HCT116 (cell line): ENCODE measurements around the gene PRKG1. TPM values are rescaled to one million over a fixed set of nuclear protein-coding genes. Genes with fewer than 3 reads are reported as not detected.
A peak's percentile ranks its signal among the peaks of the same experiment; 100 is the strongest.

Source experiments
- ATAC-seq: fragments of 200-7000 bp; cut with Tn5 transposase; 2 replicates; pipeline ENCODE4 v1.9.1; 2020; ENCODE audit warnings: mild to moderate bottlenecking, moderate library complexity
- Bru-seq: library from RNA; stranded (reverse); fragments of 400-500 nt; gene quantifications from one replicate; lab custom pipeline; 2021; lab: Mats Ljungman, UMichigan
- BruChase-seq, 2 experiments: library from RNA; stranded (reverse); fragments of 400-500 nt; gene quantifications; one replicate each; lab custom pipeline; 2021; lab: Mats Ljungman, UMichigan
- BruUV-seq: library from RNA; stranded (reverse); fragments of 400-500 nt; replicated peaks from 2 replicates; lab custom pipeline; 2021; lab: Mats Ljungman, UMichigan
- CTCF ChIA-PET: fragments of 300-600 bp; sonication (Branson Sonifier 250); formaldehyde crosslinking; loops from one replicate; lab custom pipeline; 2021; ENCODE audit warnings: antibody characterized with exemption; lab: Charles Lee
- POLR2A ChIA-PET: fragments of 300-600, 350-600 bp; sonication (Branson Sonifier 250); formaldehyde crosslinking; loops from one replicate; lab custom pipeline; 2021; ENCODE audit warnings: antibody characterized with exemption; lab: Charles Lee
- RAD21 ChIA-PET, 2 experiments: fragments of 300-600 bp; sonication (Branson Sonifier 250); formaldehyde crosslinking; loops; one replicate each; lab custom pipeline; 2023; ENCODE audit warnings: low total read pairs in 2 of 2; ENCODE audit not compliant: uncharacterized antibody in 2 of 2, unreplicated experiment in 2 of 2, low non-redundant PET in 1 of 2; lab: Charles Lee
- DNase-seq: peaks from one replicate; pipeline ENCODE4 v3.0.0-alpha.2; 2010; ENCODE audit warnings: low read depth, low spot score
- H2AFZ ChIP-seq: fragments of 200-600 bp; shearing (Covaris generic), sonication (generic); 2 replicates; pipeline ENCODE4 v1.6.1; 2017; ENCODE audit warnings: low read depth, mixed run types, mixed read lengths, antibody characterized with exemption, low read length; ENCODE audit not compliant: poor library complexity, severe bottlenecking
- H3K27ac ChIP-seq: 2 replicates; pipeline ENCODE4 v1.5.1; 2012; ENCODE audit warnings: low read depth, low read length
- H3K27me3 ChIP-seq: fragments of 200-600 bp; sonication (generic); 2 replicates; pipeline ENCODE4 v1.6.1; 2016; ENCODE audit warnings: mixed run types, low read length, mixed read lengths; ENCODE audit not compliant: insufficient read depth
- H3K36me3 ChIP-seq, 2 experiments: fragments of 200-500 bp in 1 of 2; fragments of 200-600 bp in 1 of 2; sonication (Bioruptor generic) in 1 of 2; sonication (generic) in 1 of 2; 2 replicates each; pipeline versions ENCODE4 v1.5.1 to v1.6.1; 2014 to 2016; ENCODE audit warnings: low read length in 2 of 2, inconsistent platforms in 1 of 2, mixed read lengths in 1 of 2, mixed run types in 1 of 2; ENCODE audit not compliant: insufficient read depth in 2 of 2, control insufficient read depth in 1 of 2
- H3K4me1 ChIP-seq, 2 experiments: fragments of 200-600 bp in 1 of 2; sonication (generic) in 1 of 2; 2 replicates each; pipeline versions ENCODE4 v1.5.1 to v1.6.1; 2012 to 2017; ENCODE audit warnings: low read length in 2 of 2, inconsistent platforms in 1 of 2, mild to moderate bottlenecking in 1 of 2, mixed read lengths in 1 of 2, mixed run types in 1 of 2, moderate library complexity in 1 of 2; ENCODE audit not compliant: insufficient read depth in 2 of 2, control insufficient read depth in 1 of 2
- H3K4me2 ChIP-seq: fragments of 200-600 bp; sonication (generic); 2 replicates; pipeline ENCODE4 v1.6.1; 2017; ENCODE audit warnings: mixed run types, low read length, mixed read lengths
- H3K4me3 ChIP-seq, 2 experiments: fragments of 200-600 bp in 1 of 2; sonication (generic) in 1 of 2; replicated peaks in 1 of 2; 2 replicates each; pipeline ENCODE4 v1.5.1; 2011 to 2016; ENCODE audit warnings: low read length in 2 of 2, control low read depth in 1 of 2, low read depth in 1 of 2, mild to moderate bottlenecking in 1 of 2, mixed read lengths in 1 of 2, mixed run types in 1 of 2
- H3K79me2 ChIP-seq: fragments of 200-600 bp; sonication (generic); 2 replicates; pipeline ENCODE4 v1.6.1; 2017; ENCODE audit warnings: mild to moderate bottlenecking, mixed run types, low read length, moderate library complexity, mixed read lengths; ENCODE audit not compliant: insufficient read depth
- H3K9ac ChIP-seq: fragments of 200-600 bp; sonication (generic); 2 replicates; pipeline ENCODE4 v1.6.1; 2016; ENCODE audit warnings: low read length, mixed read lengths
- H3K9me2 ChIP-seq: fragments of 200-600 bp; sonication (generic), shearing (Covaris generic); 2 replicates; pipeline ENCODE4 v1.6.1; 2017; ENCODE audit warnings: mixed run types, mild to moderate bottlenecking, moderate library complexity; ENCODE audit not compliant: insufficient read depth
- H3K9me3 ChIP-seq, 2 experiments: fragments of 200-500 bp in 1 of 2; fragments of 200-600 bp in 1 of 2; sonication (Bioruptor generic) in 1 of 2; sonication (generic) in 1 of 2; 2 replicates each; pipeline ENCODE4 v1.6.1; 2014 to 2017; ENCODE audit warnings: low read length in 2 of 2, mixed read lengths in 2 of 2, inconsistent platforms in 1 of 2, low read depth in 1 of 2, mild to moderate bottlenecking in 1 of 2, mixed run types in 1 of 2, moderate library complexity in 1 of 2; ENCODE audit not compliant: control insufficient read depth in 1 of 2, insufficient read depth in 1 of 2
- H4K20me1 ChIP-seq: fragments of 200-600 bp; sonication (generic), shearing (Covaris generic); 2 replicates; pipeline ENCODE4 v1.6.1; 2017; ENCODE audit warnings: mixed run types, mild to moderate bottlenecking, moderate library complexity; ENCODE audit not compliant: insufficient read depth
- EZH2 ChIP-seq: fragments of 200-600 bp; sonication (generic); IDR thresholded peaks from 2 replicates; pipeline ENCODE4 v1.6.1; 2017; ENCODE audit warnings: antibody characterized with exemption, mixed run types
- ZFX ChIP-seq: fragments of 450-650 bp; IDR thresholded peaks from 2 replicates; pipeline ENCODE4 v1.6.1; 2017
- intact Hi-C: fragments of 100-400 bp; cut with micrococcal nuclease; formaldehyde crosslinking; loops from 2 replicates; pipeline ENCODE4 v1.10.0; 2022
- long read RNA-seq: library from polyadenylated mRNA; unstranded; transcript quantifications from one replicate; pipeline ENCODE4 v2.0.0, GENCODE V29; 2021; ENCODE audit not compliant: unreplicated experiment
- polyA plus RNA-seq: library from polyadenylated mRNA; unstranded; fragments of >200 nt; gene quantifications from 2 replicates; pipeline ENCODE4 v1.2.1, GENCODE V29; 2012; ENCODE audit warnings: missing spikeins
- total RNA-seq: library from RNA; stranded (reverse); gene quantifications from one replicate; pipeline ENCODE4 v1.2.1, GENCODE V29; 2021; ENCODE audit not compliant: unreplicated experiment
- TF ChIP-seq, protein P1 (sequence below): IDR thresholded peaks from 2 replicates; pipeline ENCODE4 v1.6.1; 2012; ENCODE audit warnings: low read depth

PRKG1 gene
- total RNA-seq (1.4 TPM), Bru-seq, nascent RNA (percentile 27 among the genes with signal in this experiment), BruChase-seq, experiment 1, labeled RNA remaining after a 6-hour chase (percentile 26 among the genes with signal in this experiment), BruChase-seq, experiment 2, labeled RNA remaining after a 2-hour chase (percentile 31 among the genes with signal in this experiment)
- 0.23 and 0.36 TPM in 2 replicates for polyA plus RNA-seq
- long read RNA-seq, result 0 reads

DNA sequence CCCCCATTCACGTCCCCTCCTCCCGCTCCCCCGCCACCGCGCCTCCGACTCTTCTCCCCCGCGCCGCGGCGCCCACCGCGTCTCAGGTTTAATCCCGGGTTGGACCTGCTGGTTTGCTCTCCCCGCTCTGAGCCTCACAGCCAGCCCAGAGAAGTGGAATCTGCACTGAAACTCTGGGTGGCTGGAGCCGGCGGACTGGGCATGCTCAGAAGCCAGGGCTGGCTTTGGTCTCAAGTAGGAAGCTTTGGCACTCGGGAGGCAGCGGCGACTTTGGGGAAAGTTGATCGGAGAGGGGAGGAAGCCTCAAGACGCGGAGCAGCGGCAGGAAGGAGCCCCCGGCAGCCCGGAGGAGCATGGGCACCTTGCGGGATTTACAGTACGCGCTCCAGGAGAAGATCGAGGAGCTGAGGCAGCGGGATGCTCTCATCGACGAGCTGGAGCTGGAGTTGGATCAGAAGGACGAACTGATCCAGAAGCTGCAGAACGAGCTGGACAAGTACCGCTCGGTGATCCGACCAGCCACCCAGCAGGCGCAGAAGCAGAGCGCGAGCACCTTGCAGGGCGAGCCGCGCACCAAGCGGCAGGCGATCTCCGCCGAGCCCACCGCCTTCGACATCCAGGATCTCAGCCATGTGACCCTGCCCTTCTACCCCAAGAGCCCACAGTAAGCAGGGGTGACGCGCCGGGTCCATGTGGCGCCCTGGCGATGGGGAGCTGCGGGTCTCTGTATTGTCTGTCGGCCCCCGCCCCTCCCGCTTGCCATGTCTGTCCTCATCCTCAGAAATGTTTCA, at the start of gene PRKG1:
Gene PRKG1, plus strand, starts transcription at position 250 of the 791 bp plus-strand sequence.
- H2AFZ ChIP-seq, result no peak within 1 kb of the TSS
- H3K27ac ChIP-seq, result no peak within 1 kb of the TSS
- no peaks in the 10 kb centered on the region for H3K4me1 ChIP-seq
- H4K20me1 ChIP-seq, result no peaks in the 10 kb centered on the region
- no peak within 1 kb of the TSS for H3K9ac ChIP-seq
- ATAC-seq (no peak), DNase-seq (no peak)
- no peaks in the 10 kb centered on the region for H3K9me3 ChIP-seq
- POLR2A ChIA-PET, result no interaction called here
- RAD21 ChIA-PET, result no interaction called here
- H3K4me2 ChIP-seq, result no peak within 1 kb of the TSS
- no peaks in the 10 kb centered on the region for H3K9me2 ChIP-seq
- intact Hi-C loops, result no loop called here
- TF ChIP-seq, protein P1, sequence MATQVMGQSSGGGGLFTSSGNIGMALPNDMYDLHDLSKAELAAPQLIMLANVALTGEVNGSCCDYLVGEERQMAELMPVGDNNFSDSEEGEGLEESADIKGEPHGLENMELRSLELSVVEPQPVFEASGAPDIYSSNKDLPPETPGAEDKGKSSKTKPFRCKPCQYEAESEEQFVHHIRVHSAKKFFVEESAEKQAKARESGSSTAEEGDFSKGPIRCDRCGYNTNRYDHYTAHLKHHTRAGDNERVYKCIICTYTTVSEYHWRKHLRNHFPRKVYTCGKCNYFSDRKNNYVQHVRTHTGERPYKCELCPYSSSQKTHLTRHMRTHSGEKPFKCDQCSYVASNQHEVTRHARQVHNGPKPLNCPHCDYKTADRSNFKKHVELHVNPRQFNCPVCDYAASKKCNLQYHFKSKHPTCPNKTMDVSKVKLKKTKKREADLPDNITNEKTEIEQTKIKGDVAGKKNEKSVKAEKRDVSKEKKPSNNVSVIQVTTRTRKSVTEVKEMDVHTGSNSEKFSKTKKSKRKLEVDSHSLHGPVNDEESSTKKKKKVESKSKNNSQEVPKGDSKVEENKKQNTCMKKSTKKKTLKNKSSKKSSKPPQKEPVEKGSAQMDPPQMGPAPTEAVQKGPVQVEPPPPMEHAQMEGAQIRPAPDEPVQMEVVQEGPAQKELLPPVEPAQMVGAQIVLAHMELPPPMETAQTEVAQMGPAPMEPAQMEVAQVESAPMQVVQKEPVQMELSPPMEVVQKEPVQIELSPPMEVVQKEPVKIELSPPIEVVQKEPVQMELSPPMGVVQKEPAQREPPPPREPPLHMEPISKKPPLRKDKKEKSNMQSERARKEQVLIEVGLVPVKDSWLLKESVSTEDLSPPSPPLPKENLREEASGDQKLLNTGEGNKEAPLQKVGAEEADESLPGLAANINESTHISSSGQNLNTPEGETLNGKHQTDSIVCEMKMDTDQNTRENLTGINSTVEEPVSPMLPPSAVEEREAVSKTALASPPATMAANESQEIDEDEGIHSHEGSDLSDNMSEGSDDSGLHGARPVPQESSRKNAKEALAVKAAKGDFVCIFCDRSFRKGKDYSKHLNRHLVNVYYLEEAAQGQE, result no peak
- TF ChIP-seq EZH2, result no peak
- TF ChIP-seq ZFX, result no peak
- H3K4me3 ChIP-seq, result no peak within 1 kb of the TSS
- BruUV-seq, result no TSS peak
- H3K36me3 ChIP-seq, result no peaks in the 10 kb centered on the region
- CTCF ChIA-PET, result interaction anchor here (0.8 kb wide), 1 partner anchor 10 kb away, joined by 6 read pairs; no protein-coding TSS in a partner anchor
- peaks cover 17% of the 10 kb centered on the region for H3K27me3 ChIP-seq
- no peaks in the 10 kb centered on the region for H3K79me2 ChIP-seq
